Gastroesophageal sphincter (tissue), 3 donors: Measurements from ENCODE around the gene MS4A4A.

Experiments
- POLR2A ChIP-seq, 2 donors: fragments of 450-650 bp; IDR thresholded peaks; one replicate each; pipeline ENCODE4 v1.6.1; 2017; ENCODE audit warnings: antibody characterized with exemption in 2 of 2, mild to moderate bottlenecking in 2 of 2, moderate library complexity in 1 of 2
- TF ChIP-seq, protein P1 (sequence below), 4 experiments: fragments of 200-600 bp in 2 of 4; fragments of 450-650 bp in 2 of 4; sonication (generic) in 1 of 4; IDR thresholded peaks; one replicate each; pipeline ENCODE4 v1.5.1; 2017 to 2019; ENCODE audit warnings: antibody characterized with exemption in 4 of 4, mild to moderate bottlenecking in 2 of 4, moderate library complexity in 2 of 4

DNA sequence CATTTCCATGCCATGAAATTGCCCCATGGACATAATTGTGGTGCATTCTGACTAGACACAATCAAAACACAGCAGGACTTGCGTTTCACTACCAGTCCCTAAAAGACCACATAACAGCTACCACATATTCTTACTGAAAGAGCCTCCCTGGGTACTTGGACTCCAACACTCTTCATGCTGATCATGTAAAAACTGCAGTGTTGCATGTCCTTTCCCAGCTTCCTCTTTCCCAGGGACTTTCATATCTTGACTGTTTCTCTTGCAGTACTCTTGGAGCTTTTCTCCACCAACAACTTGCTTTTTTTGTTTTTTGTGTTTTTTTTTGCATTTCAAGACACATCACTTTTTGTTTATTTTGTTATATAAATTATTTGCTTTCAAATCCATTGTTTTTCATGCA lies 69.5 kb downstream of the MS4A4A start:
- TF ChIP-seq POLR2A (IDR thresholded peaks at IDR 0.05), result no peak
- TF ChIP-seq, protein P1, sequence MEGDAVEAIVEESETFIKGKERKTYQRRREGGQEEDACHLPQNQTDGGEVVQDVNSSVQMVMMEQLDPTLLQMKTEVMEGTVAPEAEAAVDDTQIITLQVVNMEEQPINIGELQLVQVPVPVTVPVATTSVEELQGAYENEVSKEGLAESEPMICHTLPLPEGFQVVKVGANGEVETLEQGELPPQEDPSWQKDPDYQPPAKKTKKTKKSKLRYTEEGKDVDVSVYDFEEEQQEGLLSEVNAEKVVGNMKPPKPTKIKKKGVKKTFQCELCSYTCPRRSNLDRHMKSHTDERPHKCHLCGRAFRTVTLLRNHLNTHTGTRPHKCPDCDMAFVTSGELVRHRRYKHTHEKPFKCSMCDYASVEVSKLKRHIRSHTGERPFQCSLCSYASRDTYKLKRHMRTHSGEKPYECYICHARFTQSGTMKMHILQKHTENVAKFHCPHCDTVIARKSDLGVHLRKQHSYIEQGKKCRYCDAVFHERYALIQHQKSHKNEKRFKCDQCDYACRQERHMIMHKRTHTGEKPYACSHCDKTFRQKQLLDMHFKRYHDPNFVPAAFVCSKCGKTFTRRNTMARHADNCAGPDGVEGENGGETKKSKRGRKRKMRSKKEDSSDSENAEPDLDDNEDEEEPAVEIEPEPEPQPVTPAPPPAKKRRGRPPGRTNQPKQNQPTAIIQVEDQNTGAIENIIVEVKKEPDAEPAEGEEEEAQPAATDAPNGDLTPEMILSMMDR (IDR thresholded peaks at IDR 0.05), result no peak
